SK-N-SH (cell line): Measurements from ENCODE around the gene FBXO17. TPM values are rescaled to one million over a fixed set of nuclear protein-coding genes. Genes with fewer than 3 reads are reported as not detected.

Experiments
- CTCF ChIA-PET: fragments of 300-600, 350-600 bp; formaldehyde crosslinking; extraction: SDS; loops from one replicate; lab custom pipeline; 2021; lab: Yijun Ruan, JAX
- POLR2A ChIA-PET: fragments of 350-600 bp; sonication (Branson Sonifier 250); formaldehyde crosslinking; extraction: SDS; loops from one replicate; lab custom pipeline; 2020; ENCODE audit warnings: antibody characterized with exemption, inconsistent platforms; lab: Yijun Ruan, JAX
- DNase-seq: peaks from one replicate; pipeline ENCODE4 v3.0.0; 2012
- H2AFZ ChIP-seq: fragments of 200-600 bp; sonication (generic); 2 replicates; pipeline ENCODE4 v1.8.1; 2016; ENCODE audit warnings: antibody characterized with exemption, mild to moderate bottlenecking, low read depth
- H3F3A ChIP-seq: fragments of 200-600 bp; sonication (generic); replicated peaks from 2 replicates; pipeline ENCODE3; 2016; ENCODE audit warnings: antibody characterized with exemption, mild to moderate bottlenecking; ENCODE audit not compliant: insufficient read depth
- H3K27ac ChIP-seq, 2 experiments: fragments of 200-500 bp in 1 of 2; fragments of 200-600 bp in 1 of 2; sonication (Bioruptor generic) in 1 of 2; sonication (generic), shearing (Covaris generic) in 1 of 2; 2 replicates each; pipeline versions ENCODE4 v1.5.1 to v1.6.1; 2014 to 2016; ENCODE audit warnings: low read depth in 2 of 2, inconsistent platforms in 1 of 2, low read length in 1 of 2, mild to moderate bottlenecking in 1 of 2, mixed read lengths in 1 of 2
- H3K27me3 ChIP-seq: fragments of 200-600 bp; sonication (generic), shearing (Covaris generic); 2 replicates; pipeline ENCODE4 v1.6.1; 2016; ENCODE audit warnings: mixed run types; ENCODE audit not compliant: insufficient read depth
- H3K36me3 ChIP-seq, 2 experiments: fragments of 200-500 bp in 1 of 2; fragments of 200-600 bp in 1 of 2; sonication (Bioruptor generic) in 1 of 2; sonication (generic) in 1 of 2; replicated peaks in 1 of 2; 2 replicates each; pipeline versions ENCODE3 to v1.5.1; 2014 to 2016; ENCODE audit warnings: low read length in 1 of 2, mild to moderate bottlenecking in 1 of 2; ENCODE audit not compliant: insufficient read depth in 2 of 2, control insufficient read depth in 1 of 2
- H3K4me1 ChIP-seq, 2 experiments: fragments of 200-500 bp in 1 of 2; fragments of 200-600 bp in 1 of 2; sonication (Bioruptor generic) in 1 of 2; sonication (generic), shearing (Covaris generic) in 1 of 2; 2 replicates each; pipeline versions ENCODE4 v1.5.1 to v1.6.1; 2014 to 2016; ENCODE audit warnings: low read depth in 1 of 2, low read length in 1 of 2, mixed run types in 1 of 2; ENCODE audit not compliant: insufficient read depth in 2 of 2, control insufficient read depth in 1 of 2
- H3K4me2 ChIP-seq: fragments of 200-600 bp; sonication (generic), shearing (Covaris generic); 2 replicates; pipeline ENCODE4 v1.6.1; 2017; ENCODE audit warnings: mixed run types
- H3K4me3 ChIP-seq, 2 experiments: fragments of 200-500 bp in 1 of 2; fragments of 200-600 bp in 1 of 2; sonication (Bioruptor generic) in 1 of 2; sonication (generic), shearing (Covaris generic) in 1 of 2; 2 replicates each; pipeline versions ENCODE4 v1.5.1 to v1.8.1; 2014 to 2016; ENCODE audit warnings: low read depth in 2 of 2, inconsistent platforms in 1 of 2, low read length in 1 of 2, mild to moderate bottlenecking in 1 of 2, mixed read lengths in 1 of 2, moderate library complexity in 1 of 2
- H3K79me2 ChIP-seq: fragments of 200-600 bp; sonication (generic); 2 replicates; pipeline ENCODE4 v1.8.1; 2017; ENCODE audit warnings: mild to moderate bottlenecking; ENCODE audit not compliant: insufficient read depth
- H3K9ac ChIP-seq: fragments of 200-600 bp; sonication (generic); 2 replicates; pipeline ENCODE4 v1.6.1; 2017; ENCODE audit warnings: mixed run types
- H3K9me2 ChIP-seq: fragments of 200-600 bp; sonication (generic); 2 replicates; pipeline ENCODE4 v1.6.1; 2017; ENCODE audit warnings: mixed run types
- H3K9me3 ChIP-seq: fragments of 200-600 bp; sonication (generic); 2 replicates; pipeline ENCODE4 v1.6.1; 2017; ENCODE audit warnings: mixed run types, mild to moderate bottlenecking, moderate library complexity
- H4K20me1 ChIP-seq: fragments of 200-600 bp; sonication (generic); 2 replicates; pipeline ENCODE4 v1.6.1; 2017; ENCODE audit warnings: mild to moderate bottlenecking, mixed run types; ENCODE audit not compliant: insufficient read depth
- CHD2 ChIP-seq: fragments of 150-350 bp; IDR thresholded peaks from 2 replicates; pipeline ENCODE4 v1.6.1; 2018; ENCODE audit warnings: low read length; ENCODE audit not compliant: partially characterized antibody
- ELF1 ChIP-seq: IDR thresholded peaks from 2 replicates; pipeline ENCODE4 v1.4.0; 2012
- EP300 ChIP-seq, 2 experiments: IDR thresholded peaks; 2 replicates each; pipeline versions ENCODE4 v1.4.0 to v1.6.1; 2012; ENCODE audit warnings: borderline replicate concordance in 1 of 2, low read depth in 1 of 2, low read length in 1 of 2
- FOSL2 ChIP-seq: IDR thresholded peaks from 2 replicates; pipeline ENCODE4 v1.4.0; 2012; ENCODE audit warnings: low read depth, mild to moderate bottlenecking, moderate library complexity, borderline replicate concordance
- FOXJ3 ChIP-seq: sonication (generic); formaldehyde crosslinking; IDR thresholded peaks from 2 replicates; pipeline ENCODE4 v1.5.1; 2020; ENCODE audit warnings: mild to moderate bottlenecking, missing genetic modification reagents
- FOXM1 ChIP-seq: IDR thresholded peaks from 2 replicates; pipeline ENCODE4 v1.4.0; 2012; ENCODE audit warnings: low read depth, mild to moderate bottlenecking
- GABPA ChIP-seq: IDR thresholded peaks from 2 replicates; pipeline ENCODE4 v1.4.0; 2012; ENCODE audit warnings: low read depth, mild to moderate bottlenecking
- GATA2 ChIP-seq: sonication (generic); formaldehyde crosslinking; IDR thresholded peaks from 2 replicates; pipeline ENCODE4 v1.5.0; 2020; ENCODE audit warnings: mild to moderate bottlenecking, missing genetic modification reagents
- JUND ChIP-seq: IDR thresholded peaks from 2 replicates; pipeline ENCODE4 v1.4.0; 2012
- MEF2A ChIP-seq: IDR thresholded peaks from 2 replicates; pipeline ENCODE4 v1.4.0; 2012; ENCODE audit warnings: low read depth, borderline replicate concordance
- MXI1 ChIP-seq: IDR thresholded peaks from 2 replicates; pipeline ENCODE4 v1.6.1; 2012; ENCODE audit warnings: mild to moderate bottlenecking, low read depth, low read length, improper control_type of control experiment
- NRF1 ChIP-seq: IDR thresholded peaks from 2 replicates; pipeline ENCODE4 v1.6.1; 2012; ENCODE audit warnings: low read depth, mild to moderate bottlenecking, low read length
- RAD21 ChIP-seq: IDR thresholded peaks from 2 replicates; pipeline ENCODE4 v1.6.1; 2012; ENCODE audit warnings: mild to moderate bottlenecking, low read length
- RCOR1 ChIP-seq: fragments of 150-350 bp; IDR thresholded peaks from 2 replicates; pipeline ENCODE4 v1.6.1; 2017; ENCODE audit warnings: antibody characterized with exemption, low read length
- REST ChIP-seq: IDR thresholded peaks from 2 replicates; pipeline ENCODE4 v1.6.1; 2012; ENCODE audit warnings: mild to moderate bottlenecking, low read depth, low read length, moderate library complexity
- RFX5 ChIP-seq: IDR thresholded peaks from 2 replicates; pipeline ENCODE4 v1.6.1; 2012; ENCODE audit warnings: mild to moderate bottlenecking, improper control_type of control experiment, low read length
- RXRA ChIP-seq: IDR thresholded peaks from 2 replicates; pipeline ENCODE4 v1.4.0; 2012; ENCODE audit warnings: low read depth, mild to moderate bottlenecking, borderline replicate concordance
- TAF1 ChIP-seq: IDR thresholded peaks from 2 replicates; pipeline ENCODE4 v1.6.1; 2012; ENCODE audit warnings: low read depth, mild to moderate bottlenecking, low read length, moderate library complexity, borderline replicate concordance
- TCF12 ChIP-seq: IDR thresholded peaks from 2 replicates; pipeline ENCODE4 v1.4.0; 2012
- TEAD4 ChIP-seq: IDR thresholded peaks from 2 replicates; pipeline ENCODE4 v1.4.0; 2012; ENCODE audit warnings: mild to moderate bottlenecking, borderline replicate concordance; ENCODE audit not compliant: insufficient read depth
- USF2 ChIP-seq: fragments of 150-350 bp; IDR thresholded peaks from 2 replicates; pipeline ENCODE4 v1.6.1; 2017; ENCODE audit warnings: antibody characterized with exemption, low read length, low read depth, borderline replicate concordance
- YY1 ChIP-seq: IDR thresholded peaks from 2 replicates; pipeline ENCODE4 v1.4.0; 2012; ENCODE audit warnings: low read depth, mild to moderate bottlenecking
- WGBS: methylation state at CpG from one replicate; pipeline ENCODE4 v1.1.6; 2017; ENCODE audit warnings: low lambda C conversion rate; 5-methylcytosine and 5-hydroxymethylcytosine counted together
- polyA plus RNA-seq, 3 experiments: library from polyadenylated mRNA; depleted of rRNA; stranded (reverse); fragments of >200 nt; gene quantifications; 2 replicates each; pipeline ENCODE4 v1.2.3, GENCODE V29; 2012

Gene FBXO17
- polyA plus RNA-seq, 1 of the 3 experiments (the other 2 are of a cell fraction): 40.7 TPM

- Histone ChIP-seq H3K27me3 (no peaks in the 10 kb centered on the region), H3K9me3 (no peaks in the 10 kb centered on the region), H3K79me2 (no peaks in the 10 kb centered on the region), H4K20me1 (no peaks in the 10 kb centered on the region), H3K4me2 (peak overlapping the region; percentile 24; the same call in 1 of the 2 replicates), H3K4me1 (peaks cover 7 to 15% of the 10 kb centered on the region in 2 experiments; a peak in 3 of 4 replicates), H2AFZ (no peak overlapping the region), H3K4me3 (no peak overlapping the region; a peak in 1 of 4 replicates), H3K9ac (no peak overlapping the region), H3K27ac (peak overlapping the region in 1 of 2 experiments; percentile 73; a peak in 2 of 4 replicates), H3K9me2 (no peaks in the 10 kb centered on the region), H3F3A (peaks cover 13% of the 10 kb centered on the region), H3K36me3 (peaks cover 0 to 7% of the 10 kb centered on the region in 2 experiments)
- ChIA-PET CTCF (interaction anchor here (0.8 to 2.2 kb wide), 5 partner anchors 10 to 424 kb away, joined by 3 to 12 read pairs (median 4); partner anchors contain the start of genes MRPS12 and SARS2), POLR2A (interaction anchor here (0.7 to 1.3 kb wide), 5 partner anchors 9 to 253 kb away, joined by 3 to 6 read pairs (median 3); partner anchors contain the start of genes FBXO17, MRPS12 and SARS2)
- TF ChIP-seq EP300 (IDR thresholded peaks at IDR 0.05; ENCODE audit: borderline replicate concordance in 1 of 2, low read depth in 1 of 2, low read length in 1 of 2) (peak in 1 of 2 experiments; percentile 42; a peak in 1 of 4 replicates), FOSL2 (no peak), TAF1 (no peak), CHD2 (peak; percentile 6), FOXJ3 (peak; percentile 22; the same call in 1 of the 2 replicates), RCOR1 (peak; percentile 35; the same call in 1 of the 2 replicates), MXI1 (peak; percentile 46; the same call in 1 of the 2 replicates), GATA2 (CRISPR knock-in tag) (peak; percentile 89)
- 32% methylated on average over 5 of the region's 5 CpGs for WGBS
- DNase-seq: no peak
Measured at GRCh38 chr19:38939957-38940356, 35.6 kb downstream of the FBXO17 start.

- TF ChIP-seq ELF1 (no peak), JUND (no peak), FOSL2 (no peak), FOXJ3 (no peak), TCF12 (no peak), TEAD4 (no peak), USF2 (no peak), RAD21 (no peak), NRF1 (no peak), YY1 (no peak), FOXM1 (no peak), RFX5 (no peak), GABPA (no peak), REST (no peak), RXRA (no peak), MEF2A (no peak)
- DNase-seq: no peak
- H3K9ac ChIP-seq: no peak overlapping the region
- H3K27me3 ChIP-seq: no peaks in the 10 kb centered on the region
- peaks cover 7% of the 10 kb centered on the region for H3F3A ChIP-seq
- H3K36me3 ChIP-seq: peaks cover 6 to 26% of the 10 kb centered on the region in 2 experiments
- CTCF ChIA-PET: interaction anchor here (0.6 to 1.2 kb wide), 6 partner anchors 19 to 614 kb away, joined by 3 to 5 read pairs (median 3); partner anchors contain the start of gene KCNK6
- no peak overlapping the region for H3K27ac ChIP-seq
- 87% methylated on average over 4 of the region's 4 CpGs for WGBS
- no peaks in the 10 kb centered on the region for H4K20me1 ChIP-seq
- POLR2A ChIA-PET: no interaction called here
- peaks cover 43% of the 10 kb centered on the region for H3K79me2 ChIP-seq
- H3K4me1 ChIP-seq: peaks cover 0 to 14% of the 10 kb centered on the region in 2 experiments; a peak in 2 of 4 replicates
- H3K4me3 ChIP-seq: no peak overlapping the region
- no peaks in the 10 kb centered on the region for H3K9me3 ChIP-seq
- H3K9me2 ChIP-seq: no peaks in the 10 kb centered on the region
- no peak overlapping the region for H2AFZ ChIP-seq
- no peak overlapping the region for H3K4me2 ChIP-seq
Measured at GRCh38 chr19:38933544-38933943, 42.0 kb downstream of the FBXO17 start.
